SK-N-MC (cell line): ENCODE data around the gene RBBP4.
A peak's percentile ranks its signal among the peaks of the same experiment; 100 is the strongest.

ENCODE experiments used
- EZH2 ChIP-seq: fragments of 200-600 bp; sonication (generic); IDR thresholded peaks from one replicate; pipeline ENCODE4 v1.6.1; 2017; ENCODE audit warnings: antibody characterized with exemption
- POLR2AphosphoS5 ChIP-seq: IDR thresholded peaks from 2 replicates; pipeline ENCODE4 v1.6.1; 2012; ENCODE audit warnings: mild to moderate bottlenecking, low read depth, low read length, borderline replicate concordance

- TF ChIP-seq EZH2 (no peak), POLR2AphosphoS5 (peak; percentile 87)
Measured at GRCh38 chr1:32650752-32651460, at the start of gene RBBP4.
